OCI-LY7 (cell line): Measurements from ENCODE around the gene TMTC1. TPM values are rescaled to one million over a fixed set of nuclear protein-coding genes. Genes with fewer than 3 reads are reported as not detected.

Experiments used
- BruUV-seq: library from RNA; stranded (reverse); fragments of 400-500 nt; replicated peaks from 2 replicates; lab custom pipeline; 2021; lab: Mats Ljungman, UMichigan
- CTCF ChIA-PET: fragments of 300-600 bp; sonication (Branson Sonifier 250); formaldehyde crosslinking; loops from one replicate; lab custom pipeline; 2022; ENCODE audit warnings: antibody characterized with exemption; ENCODE audit not compliant: unreplicated experiment; lab: Charles Lee
- POLR2A ChIA-PET: fragments of 300-600 bp; sonication (Branson Sonifier 250); formaldehyde crosslinking; loops from one replicate; lab custom pipeline; 2022; ENCODE audit warnings: antibody characterized with exemption; lab: Charles Lee
- DNase-seq: peaks from one replicate; pipeline ENCODE4 v3.0.0-alpha.2; 2015; ENCODE audit warnings: low spot score
- H2AFZ ChIP-seq: fragments of 200-600 bp; sonication (generic), shearing (Covaris generic); 2 replicates; pipeline ENCODE4 v1.6.1; 2014; ENCODE audit warnings: mild to moderate bottlenecking, antibody characterized with exemption, low read length, moderate library complexity
- H3K27ac ChIP-seq: fragments of 200-600 bp; sonication (generic); 2 replicates; pipeline ENCODE4 v1.5.1; 2014; ENCODE audit warnings: mixed run types, low read depth, mild to moderate bottlenecking, moderate library complexity, low read length, inconsistent platforms; ENCODE audit not compliant: poor library complexity, severe bottlenecking
- H3K36me3 ChIP-seq: fragments of 200-600 bp; sonication (generic); 2 replicates; pipeline ENCODE4 v1.6.1; 2014; ENCODE audit warnings: mild to moderate bottlenecking, antibody characterized with exemption, low read length, moderate library complexity, mixed read lengths; ENCODE audit not compliant: insufficient read depth
- H3K4me1 ChIP-seq: fragments of 200-600 bp; sonication (generic); 2 replicates; pipeline ENCODE4 v1.5.1; 2014; ENCODE audit warnings: mild to moderate bottlenecking, low read length; ENCODE audit not compliant: insufficient read depth, poor library complexity, severe bottlenecking
- H3K4me2 ChIP-seq: fragments of 200-600 bp; sonication (generic); 2 replicates; pipeline ENCODE4 v1.6.1; 2014; ENCODE audit warnings: mild to moderate bottlenecking, low read length
- H3K4me3 ChIP-seq: fragments of 200-600 bp; sonication (generic); 2 replicates; pipeline ENCODE4 v1.5.1; 2014; ENCODE audit warnings: mild to moderate bottlenecking, low read depth, low read length; ENCODE audit not compliant: poor library complexity, severe bottlenecking
- H3K79me2 ChIP-seq: fragments of 200-600 bp; sonication (generic); 2 replicates; pipeline ENCODE4 v1.6.1; 2016; ENCODE audit warnings: low read depth, mild to moderate bottlenecking, low read length, moderate library complexity, mixed read lengths; ENCODE audit not compliant: insufficient read depth
- H3K9me2 ChIP-seq: fragments of 200-600 bp; sonication (generic); 2 replicates; pipeline ENCODE4 v1.6.1; 2016; ENCODE audit warnings: mild to moderate bottlenecking, low read length, mixed read lengths; ENCODE audit not compliant: insufficient read depth
- H3K9me3 ChIP-seq: fragments of 200-600 bp; sonication (generic); 2 replicates; pipeline ENCODE4 v1.6.1; 2014; ENCODE audit warnings: mild to moderate bottlenecking, mixed run types, low read length, mixed read lengths
- H4K20me1 ChIP-seq: fragments of 200-600 bp; sonication (generic); 2 replicates; pipeline ENCODE4 v1.6.1; 2014; ENCODE audit warnings: mild to moderate bottlenecking, antibody characterized with exemption, low read length, moderate library complexity, mixed read lengths; ENCODE audit not compliant: insufficient read depth
- EZH2phosphoT487 ChIP-seq: fragments of 200-600 bp; sonication (generic); IDR thresholded peaks from 2 replicates; pipeline ENCODE4 v1.6.1; 2018; ENCODE audit warnings: low read depth, borderline replicate concordance, mild to moderate bottlenecking, mixed run types, antibody characterized with exemption, low read length, moderate library complexity, mixed read lengths
- intact Hi-C: fragments of 100-400 bp; cut with micrococcal nuclease; formaldehyde crosslinking; loops from one replicate; pipeline ENCODE4 v1.10.0; 2022; ENCODE audit not compliant: unreplicated experiment
- total RNA-seq, 2 experiments: library from RNA; depleted of rRNA in 1 of 2; stranded (reverse); fragments of >200 nt in 1 of 2; shearing (Covaris generic) in 1 of 2; gene quantifications; 2 replicates each; pipeline ENCODE4 v1.2.3, GENCODE V29; 2014 to 2022
- TF ChIP-seq, protein P1 (sequence below): fragments of 200-600 bp; sonication (generic); conservative IDR thresholded peaks from 2 replicates; pipeline ENCODE4 v1.5.1; 2014; ENCODE audit warnings: mild to moderate bottlenecking, antibody characterized with exemption, low read length, moderate library complexity, mixed read lengths

The TMTC1 gene
- total RNA-seq, 2 experiments from 2014 or later: not detected

DNA sequence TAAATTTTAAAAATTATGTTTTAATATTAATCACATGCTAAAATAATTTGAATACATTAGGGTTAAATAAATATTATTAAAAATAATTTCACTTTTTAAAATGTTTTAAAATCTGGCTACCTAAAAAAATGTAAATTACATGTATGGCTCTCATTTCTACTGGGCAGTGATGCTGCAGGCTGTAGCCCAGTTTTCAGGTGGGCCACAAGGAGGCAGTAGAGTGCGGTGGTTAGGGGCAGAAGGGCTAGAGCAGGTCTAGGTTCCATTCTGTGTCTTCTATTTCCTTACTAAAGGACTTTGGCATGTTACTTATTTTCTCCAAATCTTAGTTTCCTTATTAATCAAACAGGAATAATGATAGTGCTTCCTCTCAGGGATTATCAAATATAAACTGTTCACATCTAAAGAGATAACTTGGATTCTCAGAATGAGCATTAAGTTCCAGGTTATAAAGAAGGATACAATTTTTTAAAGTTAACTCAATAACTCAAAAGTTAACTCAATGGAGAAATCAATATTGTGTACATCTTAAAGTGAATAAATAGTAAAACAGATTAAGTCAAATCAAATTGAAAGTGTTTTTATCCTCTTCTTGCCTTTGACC, 231.3 kb downstream of the TMTC1 start:
- Histone ChIP-seq H3K4me3 (no peak overlapping the region), H3K4me1 (no peaks in the 10 kb centered on the region), H2AFZ (no peak overlapping the region), H3K79me2 (no peaks in the 10 kb centered on the region), H3K4me2 (no peak overlapping the region), H3K9me3 (no peaks in the 10 kb centered on the region), H3K27ac (no peak overlapping the region), H4K20me1 (no peaks in the 10 kb centered on the region), H3K36me3 (no peaks in the 10 kb centered on the region), H3K9me2 (no peaks in the 10 kb centered on the region)
- CTCF ChIA-PET: no interaction called here
- intact Hi-C loops: loop anchor here (2.0 kb wide), 1 partner anchor 1254 kb away; no protein-coding TSS in a partner anchor
- TF ChIP-seq, protein P1, sequence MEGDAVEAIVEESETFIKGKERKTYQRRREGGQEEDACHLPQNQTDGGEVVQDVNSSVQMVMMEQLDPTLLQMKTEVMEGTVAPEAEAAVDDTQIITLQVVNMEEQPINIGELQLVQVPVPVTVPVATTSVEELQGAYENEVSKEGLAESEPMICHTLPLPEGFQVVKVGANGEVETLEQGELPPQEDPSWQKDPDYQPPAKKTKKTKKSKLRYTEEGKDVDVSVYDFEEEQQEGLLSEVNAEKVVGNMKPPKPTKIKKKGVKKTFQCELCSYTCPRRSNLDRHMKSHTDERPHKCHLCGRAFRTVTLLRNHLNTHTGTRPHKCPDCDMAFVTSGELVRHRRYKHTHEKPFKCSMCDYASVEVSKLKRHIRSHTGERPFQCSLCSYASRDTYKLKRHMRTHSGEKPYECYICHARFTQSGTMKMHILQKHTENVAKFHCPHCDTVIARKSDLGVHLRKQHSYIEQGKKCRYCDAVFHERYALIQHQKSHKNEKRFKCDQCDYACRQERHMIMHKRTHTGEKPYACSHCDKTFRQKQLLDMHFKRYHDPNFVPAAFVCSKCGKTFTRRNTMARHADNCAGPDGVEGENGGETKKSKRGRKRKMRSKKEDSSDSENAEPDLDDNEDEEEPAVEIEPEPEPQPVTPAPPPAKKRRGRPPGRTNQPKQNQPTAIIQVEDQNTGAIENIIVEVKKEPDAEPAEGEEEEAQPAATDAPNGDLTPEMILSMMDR: peak; percentile 88
- no peak for TF ChIP-seq EZH2phosphoT487
- POLR2A ChIA-PET: interaction anchor here (0.6 kb wide), 1 partner anchor 368 kb away, joined by 4 read pairs; no protein-coding TSS in a partner anchor
- BruUV-seq: no TSS peak
- peak; percentile 42 for DNase-seq

DNA sequence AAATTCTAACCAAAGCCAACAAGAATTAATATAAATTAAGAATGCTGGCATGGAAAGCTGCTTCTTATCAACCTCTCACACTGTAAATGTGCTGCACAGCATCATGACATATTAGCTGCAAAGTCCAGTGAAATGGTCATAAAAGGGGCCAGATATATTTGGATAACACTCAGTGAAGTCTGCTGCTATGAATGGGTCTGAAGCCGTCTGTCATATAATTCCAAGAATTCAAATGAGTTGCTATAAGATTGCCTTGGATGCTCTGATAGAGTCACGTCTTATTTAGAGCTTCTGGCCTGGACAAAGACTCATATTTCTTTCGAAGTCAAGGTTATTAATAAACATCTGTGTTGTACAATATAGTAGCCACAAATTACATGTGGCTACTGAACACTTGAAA, 231.9 kb downstream of the TMTC1 start:
- BruUV-seq: no TSS peak
- intact Hi-C loops: loop anchor here (2.0 kb wide), 1 partner anchor 1255 kb away; no protein-coding TSS in a partner anchor
- Histone ChIP-seq H3K4me2 (no peak overlapping the region), H3K27ac (no peak overlapping the region), H3K79me2 (no peaks in the 10 kb centered on the region), H3K4me1 (no peaks in the 10 kb centered on the region), H3K9me3 (no peaks in the 10 kb centered on the region), H4K20me1 (no peaks in the 10 kb centered on the region), H3K36me3 (no peaks in the 10 kb centered on the region), H3K9me2 (no peaks in the 10 kb centered on the region), H3K4me3 (no peak overlapping the region), H2AFZ (no peak overlapping the region)
- TF ChIP-seq, protein P1: no peak
- TF ChIP-seq EZH2phosphoT487: no peak
- CTCF ChIA-PET: no interaction called here
- POLR2A ChIA-PET: interaction anchor here (0.6 to 0.7 kb wide), 2 partner anchors 149 to 367 kb away, joined by 4 read pairs; no protein-coding TSS in a partner anchor
- no peak for DNase-seq

DNA sequence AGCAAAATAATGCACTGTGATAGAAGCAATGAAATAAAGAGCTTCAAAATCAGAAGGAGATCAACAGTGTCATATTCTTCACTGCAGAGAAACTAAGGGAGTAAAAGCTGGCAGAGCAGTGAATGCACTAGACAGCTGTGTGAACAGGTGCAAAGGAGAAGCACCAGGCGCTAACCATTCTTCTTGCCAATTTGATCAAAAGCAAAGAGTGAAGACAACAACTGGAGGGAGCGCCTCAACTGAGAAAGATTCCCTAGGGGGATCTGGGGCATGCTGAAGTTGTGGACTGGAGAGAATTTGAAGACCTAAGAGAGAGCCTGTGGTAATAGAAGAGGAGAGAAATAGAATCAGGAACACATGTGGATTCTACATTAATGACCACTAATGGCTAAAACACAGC, 235.9 kb downstream of the TMTC1 start:
- POLR2A ChIA-PET: interaction anchor here (0.7 kb wide), 1 partner anchor 17 kb away, joined by 4 read pairs; no protein-coding TSS in a partner anchor
- Histone ChIP-seq H3K9me3 (no peaks in the 10 kb centered on the region), H3K4me3 (no peak overlapping the region), H3K4me1 (no peaks in the 10 kb centered on the region), H3K4me2 (no peak overlapping the region), H4K20me1 (no peaks in the 10 kb centered on the region), H2AFZ (no peak overlapping the region), H3K9me2 (no peaks in the 10 kb centered on the region), H3K36me3 (no peaks in the 10 kb centered on the region), H3K27ac (no peak overlapping the region), H3K79me2 (no peaks in the 10 kb centered on the region)
- intact Hi-C loops: no loop called here
- no peak for DNase-seq
- CTCF ChIA-PET: no interaction called here
- no TSS peak for BruUV-seq
- TF ChIP-seq, protein P1: no peak
- no peak for TF ChIP-seq EZH2phosphoT487
